H1 (cell line): ENCODE data around the gene GLG1. TPM values are rescaled to one million over a fixed set of nuclear protein-coding genes. Genes with fewer than 3 reads are reported as not detected.

ENCODE experiments used
- CTCF ChIA-PET: fragments of 300-600 bp; sonication (Branson Sonifier 250); formaldehyde crosslinking; loops from one replicate; lab custom pipeline; 2021; ENCODE audit not compliant: partially characterized antibody; lab: Charles Lee
- POLR2A ChIA-PET: fragments of 300-600 bp; sonication (Branson Sonifier 250); formaldehyde crosslinking; loops from one replicate; lab custom pipeline; 2021; ENCODE audit warnings: inconsistent platforms; ENCODE audit not compliant: partially characterized antibody; lab: Charles Lee
- DNase-seq, 2 experiments: peaks; one replicate each; pipeline versions ENCODE4 v3.0.0 to v3.0.0-alpha.2; 2010 to 2022; ENCODE audit warnings: low spot score in 2 of 2, low read depth in 1 of 2, mixed read lengths in 1 of 2
- FAIRE-seq: peaks from 2 replicates; lab custom pipeline; 2011; peaks lifted over from hg19 to GRCh38; lab: Jason Lieb, UNC
- H2AFZ ChIP-seq: 2 replicates; pipeline ENCODE4 v1.8.1; 2012; ENCODE audit warnings: low read length, inconsistent platforms
- H2AK5ac ChIP-seq: 2 replicates; pipeline ENCODE4 v1.6.1; 2013; ENCODE audit warnings: low read depth, low read length
- H2BK120ac ChIP-seq: replicated peaks from 2 replicates; pipeline ENCODE3; 2013; ENCODE audit warnings: low read depth, low read length, inconsistent platforms
- H2BK12ac ChIP-seq: 2 replicates; pipeline ENCODE4 v1.6.1; 2013; ENCODE audit warnings: low read depth, low read length
- H2BK15ac ChIP-seq: 2 replicates; pipeline ENCODE4 v1.6.1; 2013; ENCODE audit warnings: low read length
- H2BK20ac ChIP-seq: 2 replicates; pipeline ENCODE4 v1.6.1; 2013; ENCODE audit warnings: low read length
- H2BK5ac ChIP-seq: 2 replicates; pipeline ENCODE4 v1.6.1; 2013; ENCODE audit warnings: low read depth, low read length
- H3K14ac ChIP-seq: 2 replicates; pipeline ENCODE4 v1.6.1; 2013; ENCODE audit warnings: inconsistent platforms; ENCODE audit not compliant: insufficient read length
- H3K18ac ChIP-seq: 2 replicates; pipeline ENCODE4 v1.6.1; 2013; ENCODE audit warnings: low read length; ENCODE audit errors: extremely low read depth
- H3K23ac ChIP-seq: 2 replicates; pipeline ENCODE4 v1.6.1; 2013; ENCODE audit warnings: inconsistent platforms; ENCODE audit not compliant: insufficient read length
- H3K23me2 ChIP-seq: 2 replicates; pipeline ENCODE4 v1.6.1; 2013; ENCODE audit warnings: low read depth, low read length
- H3K27ac ChIP-seq: 2 replicates; pipeline ENCODE4 v1.6.1; 2011; ENCODE audit warnings: low read depth, low read length, inconsistent platforms
- H3K27me3 ChIP-seq, 4 experiments: replicated peaks in 1 of 4; 1 replicate in 1 of 4; 2 replicates in 3 of 4; pipeline versions ENCODE4 v1.6.1 to v1.8.1; 2011 to 2013; ENCODE audit warnings: low read length in 3 of 4, mild to moderate bottlenecking in 3 of 4, inconsistent platforms in 2 of 4, mixed read lengths in 2 of 4, moderate library complexity in 1 of 4; ENCODE audit not compliant: control insufficient read depth in 3 of 4, insufficient read depth in 3 of 4; ENCODE audit errors: extremely low read depth in 1 of 4
- H3K36me3 ChIP-seq, 4 experiments: 2 replicates each; pipeline versions ENCODE4 v1.6.1 to v1.8.1; 2011 to 2013; ENCODE audit warnings: mild to moderate bottlenecking in 4 of 4, low read length in 3 of 4, moderate library complexity in 2 of 4, control low read depth in 1 of 4, inconsistent platforms in 1 of 4; ENCODE audit not compliant: insufficient read depth in 4 of 4, control insufficient read depth in 2 of 4
- H3K4ac ChIP-seq: replicated peaks from 2 replicates; pipeline ENCODE3; 2013; ENCODE audit warnings: low read length, low read depth, mixed read lengths, inconsistent platforms; ENCODE audit not compliant: insufficient read length
- H3K4me1 ChIP-seq, 4 experiments: replicated peaks in 1 of 4; 1 replicate in 1 of 4; 2 replicates in 3 of 4; pipeline versions ENCODE4 v1.6.1 to v1.8.1; 2011 to 2013; ENCODE audit warnings: low read length in 3 of 4, inconsistent platforms in 2 of 4, mixed read lengths in 1 of 4; ENCODE audit not compliant: insufficient read depth in 4 of 4, control insufficient read depth in 3 of 4
- H3K4me2 ChIP-seq, 2 experiments: 2 replicates each; pipeline versions ENCODE4 v1.6.1 to v1.8.1; 2011 to 2013; ENCODE audit warnings: low read depth in 2 of 2, low read length in 2 of 2, control low read depth in 1 of 2, inconsistent platforms in 1 of 2, mild to moderate bottlenecking in 1 of 2; ENCODE audit not compliant: insufficient read depth in 1 of 2
- H3K4me3 ChIP-seq, 4 experiments: fragments of 200-600, 300-600 bp in 1 of 4; sonication (generic), shearing (Covaris generic), sonication (Bioruptor Twin) in 1 of 4; 2 replicates each; pipeline versions ENCODE4 v1.5.1 to v1.8.1; 2011 to 2016; ENCODE audit warnings: low read length in 4 of 4, low read depth in 3 of 4, control low read depth in 2 of 4, inconsistent platforms in 2 of 4, mild to moderate bottlenecking in 2 of 4, mixed read lengths in 1 of 4, moderate library complexity in 1 of 4; ENCODE audit not compliant: insufficient read depth in 2 of 4; ENCODE audit errors: extremely low read depth in 1 of 4
- H3K56ac ChIP-seq: replicated peaks from 2 replicates; pipeline ENCODE3; 2013; ENCODE audit warnings: low read depth, mild to moderate bottlenecking, mixed read lengths, low read length, inconsistent platforms; ENCODE audit not compliant: insufficient read length
- H3K79me1 ChIP-seq: 2 replicates; pipeline ENCODE4 v1.6.1; 2013; ENCODE audit warnings: low read depth, low read length, control low read depth
- H3K79me2 ChIP-seq, 2 experiments: 2 replicates each; pipeline versions ENCODE4 v1.6.1 to v1.8.1; 2012 to 2013; ENCODE audit warnings: low read length in 2 of 2, mild to moderate bottlenecking in 2 of 2, inconsistent platforms in 1 of 2; ENCODE audit not compliant: insufficient read depth in 2 of 2, control insufficient read depth in 1 of 2
- H3K9ac ChIP-seq, 4 experiments: replicated peaks in 1 of 4; 1 replicate in 1 of 4; 2 replicates in 3 of 4; pipeline versions ENCODE4 v1.6.1 to v1.8.1; 2011 to 2013; ENCODE audit warnings: low read depth in 3 of 4, low read length in 3 of 4, control low read depth in 2 of 4, mild to moderate bottlenecking in 2 of 4, moderate library complexity in 2 of 4, inconsistent platforms in 1 of 4; ENCODE audit errors: extremely low read depth in 1 of 4
- H3K9me3 ChIP-seq, 2 experiments: 2 replicates each; pipeline versions ENCODE4 v1.6.1 to v1.8.1; 2012 to 2013; ENCODE audit warnings: mild to moderate bottlenecking in 2 of 2, moderate library complexity in 2 of 2, control low read depth in 1 of 2, inconsistent platforms in 1 of 2, low read depth in 1 of 2, low read length in 1 of 2, mixed read lengths in 1 of 2; ENCODE audit not compliant: insufficient read depth in 2 of 2
- H4K20me1 ChIP-seq, 2 experiments: replicated peaks in 1 of 2; 2 replicates each; pipeline versions ENCODE3 to v1.8.1; 2011 to 2013; ENCODE audit warnings: inconsistent platforms in 2 of 2, low read length in 2 of 2, mild to moderate bottlenecking in 1 of 2; ENCODE audit not compliant: insufficient read depth in 2 of 2, control insufficient read depth in 1 of 2
- H4K5ac ChIP-seq: 2 replicates; pipeline ENCODE4 v1.6.1; 2013; ENCODE audit warnings: low read length, low read depth, mixed read lengths, inconsistent platforms; ENCODE audit not compliant: insufficient read length
- H4K8ac ChIP-seq: 2 replicates; pipeline ENCODE4 v1.8.0; 2013; ENCODE audit warnings: mild to moderate bottlenecking, moderate library complexity, low read length, inconsistent platforms; ENCODE audit not compliant: insufficient read depth; ENCODE audit errors: extremely low read depth
- H4K91ac ChIP-seq: replicated peaks from 2 replicates; pipeline ENCODE3; 2013; ENCODE audit warnings: low read length, mixed read lengths, inconsistent platforms; ENCODE audit not compliant: insufficient read length
- ASH2L ChIP-seq: fragments of 200-600, 300-600 bp; sonication (generic); IDR thresholded peaks from one replicate; pipeline ENCODE4 v1.7.1; 2017; ENCODE audit warnings: low read length
- BACH1 ChIP-seq: IDR thresholded peaks from 2 replicates; pipeline ENCODE4 v1.6.1; 2012; ENCODE audit warnings: low read length, improper control_type of control experiment
- JUN ChIP-seq: IDR thresholded peaks from 2 replicates; pipeline ENCODE4 v1.6.1; 2011; ENCODE audit warnings: low read depth, mild to moderate bottlenecking, improper control_type of control experiment, low read length
- KDM5A ChIP-seq: fragments of 200-600 bp; IDR thresholded peaks from 2 replicates; pipeline ENCODE4 v1.7.1; 2012; ENCODE audit warnings: mild to moderate bottlenecking, low read length, inconsistent platforms, mixed read lengths
- POLR2A ChIP-seq, 2 experiments: IDR thresholded peaks; 1 replicate in 1 of 2; 2 replicates in 1 of 2; pipeline ENCODE4 v1.6.1; 2011; ENCODE audit warnings: low read depth in 2 of 2, low read length in 2 of 2, mild to moderate bottlenecking in 2 of 2; ENCODE audit errors: control extremely low read depth in 1 of 2
- SIX5 ChIP-seq: IDR thresholded peaks from 2 replicates; pipeline ENCODE4 v1.6.1; 2011; ENCODE audit warnings: mild to moderate bottlenecking, low read depth, low read length
- SRF ChIP-seq: IDR thresholded peaks from 2 replicates; pipeline ENCODE4 v1.6.1; 2011; ENCODE audit warnings: mild to moderate bottlenecking, low read depth, low read length, moderate library complexity
- SUZ12 ChIP-seq: fragments of 200-600 bp; sonication (generic); IDR thresholded peaks from 2 replicates; pipeline ENCODE4 v1.6.1; 2012; ENCODE audit warnings: mild to moderate bottlenecking, inconsistent platforms, low read length, moderate library complexity, mixed read lengths
- TAF1 ChIP-seq: IDR thresholded peaks from 2 replicates; pipeline ENCODE4 v1.6.1; 2011; ENCODE audit warnings: mild to moderate bottlenecking, low read depth, low read length
- WGBS, 2 experiments: shearing (Covaris generic) in 1 of 2; methylation state at CpG; one replicate each; pipeline versions ENCODE4 v1.1.6 to v1.1.7; 2013 to 2015; ENCODE audit warnings: low lambda C conversion rate in 2 of 2, mixed read lengths in 2 of 2, inconsistent platforms in 1 of 2, low coverage in 1 of 2, missing lambda C conversion rate in 1 of 2; ENCODE audit not compliant: insufficient replicate concordance in 2 of 2, insufficient coverage in 1 of 2, insufficient read length in 1 of 2; ENCODE audit errors: extremely low coverage in 1 of 2, missing lambda C conversion rate in 1 of 2; 5-methylcytosine and 5-hydroxymethylcytosine counted together
- polyA plus RNA-seq, 7 experiments: library from polyadenylated mRNA; depleted of rRNA in 3 of 7; stranded (reverse) in 5 of 7; unstranded in 2 of 7; fragments of >200 nt in 5 of 7; fragments of 200-250 nt in 2 of 7; gene quantifications; 1 replicate in 5 of 7; 2 replicates in 1 of 7; 4 replicates in 1 of 7; pipeline versions ENCODE4 v1.2.1 to v1.2.3, GENCODE V29; 2011 to 2013; ENCODE audit warnings: missing spikeins in 2 of 7, mixed read lengths in 2 of 7
- total RNA-seq: library from RNA; stranded (reverse); fragmentation: NEBNext Ultra II Directional; extraction: Animal tissue kit (Norgen Biotek cat#: 25700); gene quantifications from 2 replicates; pipeline ENCODE4 v1.2.1, GENCODE V29; 2021
- TF ChIP-seq, protein P1 (sequence below): IDR thresholded peaks from 2 replicates; pipeline ENCODE4 v1.6.1; 2012; ENCODE audit warnings: inconsistent platforms
- TF ChIP-seq, protein P2 (sequence below): IDR thresholded peaks from 2 replicates; pipeline ENCODE4 v1.6.1; 2012; ENCODE audit warnings: inconsistent platforms
- TF ChIP-seq, protein P3 (sequence below): IDR thresholded peaks from 2 replicates; pipeline ENCODE4 v1.6.1; 2012; ENCODE audit warnings: low read length, inconsistent platforms

The GLG1 gene
- total and polyA plus RNA-seq, 2 of the 8 experiments (the other 6 are each of a cell fraction or from before 2014, with no cell fraction given): 53.4 to 139 TPM

DNA sequence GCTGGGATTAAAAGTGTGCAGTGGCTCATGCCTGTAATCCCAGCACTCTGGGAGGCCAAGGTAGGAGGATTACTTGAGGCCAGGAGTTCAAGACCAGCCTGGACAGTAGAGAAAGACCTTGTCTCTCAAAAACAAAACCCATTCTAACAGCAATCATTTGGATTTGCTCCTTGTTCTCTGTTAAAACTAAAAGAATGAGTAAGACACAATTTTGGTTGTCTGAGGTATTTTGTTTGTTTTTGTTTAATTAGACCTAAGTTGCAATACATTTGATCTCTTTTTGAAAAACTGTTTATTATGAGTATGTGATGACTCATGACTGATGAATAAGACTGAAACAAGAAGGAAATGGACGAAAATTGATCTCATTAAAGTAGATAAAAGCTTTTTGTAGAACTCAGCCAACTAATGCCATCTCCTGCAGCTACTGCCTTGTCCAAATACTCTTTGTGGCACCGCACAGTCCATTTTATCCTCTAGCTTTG lies 29.0 kb downstream of the GLG1 start:
- H3K14ac ChIP-seq: no peak overlapping the region
- no peak overlapping the region for H2BK15ac ChIP-seq
- peaks cover under 1 to 93% of the 10 kb centered on the region in 2 experiments; a peak in 3 of 4 replicates for H3K79me2 ChIP-seq
- no peak overlapping the region for H3K56ac ChIP-seq
- H4K5ac ChIP-seq: no peak overlapping the region
- H3K36me3 ChIP-seq: no peaks in the 10 kb centered on the region
- H2AFZ ChIP-seq: no peak overlapping the region
- POLR2A ChIA-PET: interaction anchor here (1.1 to 1.3 kb wide), 2 partner anchors 9 to 29 kb away, joined by 3 to 4 read pairs; partner anchors contain the start of gene GLG1
- no peak overlapping the region for H3K9ac ChIP-seq
- peaks cover 2 to 7% of the 10 kb centered on the region in 2 experiments for H4K20me1 ChIP-seq
- CTCF ChIA-PET: interaction anchor here (1.2 kb wide), 1 partner anchor 8 kb away, joined by 4 read pairs; no protein-coding TSS in a partner anchor
- H4K8ac ChIP-seq: no peak overlapping the region
- no peak overlapping the region for H3K4me2 ChIP-seq
- H3K23me2 ChIP-seq: no peaks in the 10 kb centered on the region
- no peaks in the 10 kb centered on the region for H3K9me3 ChIP-seq
- peaks cover 2% of the 10 kb centered on the region for H3K79me1 ChIP-seq
- 90% methylated on average over 2 of the region's 2 CpGs; no CpG with 5 or more reads in 1 of the 2 experiments for WGBS, 2 experiments
- no peak overlapping the region for H3K4me3 ChIP-seq
- no peak overlapping the region for H3K18ac ChIP-seq
- no peaks in the 10 kb centered on the region for H3K27me3 ChIP-seq
- no peak overlapping the region for H3K23ac ChIP-seq
- no peak overlapping the region for H3K4ac ChIP-seq
- no peak for DNase-seq
- no peak overlapping the region for H3K27ac ChIP-seq
- H3K4me1 ChIP-seq: no peaks in the 10 kb centered on the region
- no peak overlapping the region for H4K91ac ChIP-seq
- no peak overlapping the region for H2BK120ac ChIP-seq
- no peak overlapping the region for H2BK5ac ChIP-seq
- H2BK20ac ChIP-seq: no peak overlapping the region
- H2AK5ac ChIP-seq: no peak overlapping the region
- no peak overlapping the region for H2BK12ac ChIP-seq
- FAIRE-seq: no peak
- TF ChIP-seq SUZ12 (no peak), SRF (no peak), BACH1 (no peak), POLR2A (IDR thresholded peaks at IDR 0.05; ENCODE audit: control extremely low read depth in 1 of 2, low read depth in 2 of 2, low read length in 2 of 2) (no peak), JUN (no peak), KDM5A (no peak), ASH2L (no peak), TAF1 (no peak), SIX5 (no peak)
- TF ChIP-seq, protein P1, sequence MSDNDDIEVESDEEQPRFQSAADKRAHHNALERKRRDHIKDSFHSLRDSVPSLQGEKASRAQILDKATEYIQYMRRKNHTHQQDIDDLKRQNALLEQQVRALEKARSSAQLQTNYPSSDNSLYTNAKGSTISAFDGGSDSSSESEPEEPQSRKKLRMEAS: no peak
- TF ChIP-seq, protein P2, sequence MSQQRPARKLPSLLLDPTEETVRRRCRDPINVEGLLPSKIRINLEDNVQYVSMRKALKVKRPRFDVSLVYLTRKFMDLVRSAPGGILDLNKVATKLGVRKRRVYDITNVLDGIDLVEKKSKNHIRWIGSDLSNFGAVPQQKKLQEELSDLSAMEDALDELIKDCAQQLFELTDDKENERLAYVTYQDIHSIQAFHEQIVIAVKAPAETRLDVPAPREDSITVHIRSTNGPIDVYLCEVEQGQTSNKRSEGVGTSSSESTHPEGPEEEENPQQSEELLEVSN: no peak
- TF ChIP-seq, protein P3, sequence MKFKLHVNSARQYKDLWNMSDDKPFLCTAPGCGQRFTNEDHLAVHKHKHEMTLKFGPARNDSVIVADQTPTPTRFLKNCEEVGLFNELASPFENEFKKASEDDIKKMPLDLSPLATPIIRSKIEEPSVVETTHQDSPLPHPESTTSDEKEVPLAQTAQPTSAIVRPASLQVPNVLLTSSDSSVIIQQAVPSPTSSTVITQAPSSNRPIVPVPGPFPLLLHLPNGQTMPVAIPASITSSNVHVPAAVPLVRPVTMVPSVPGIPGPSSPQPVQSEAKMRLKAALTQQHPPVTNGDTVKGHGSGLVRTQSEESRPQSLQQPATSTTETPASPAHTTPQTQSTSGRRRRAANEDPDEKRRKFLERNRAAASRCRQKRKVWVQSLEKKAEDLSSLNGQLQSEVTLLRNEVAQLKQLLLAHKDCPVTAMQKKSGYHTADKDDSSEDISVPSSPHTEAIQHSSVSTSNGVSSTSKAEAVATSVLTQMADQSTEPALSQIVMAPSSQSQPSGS: no peak
